ENCODE measurements around the gene MYH14. TPM values are rescaled to one million over a fixed set of nuclear protein-coding genes. Genes with fewer than 3 reads are reported as not detected.

MYH14 gene
- total RNA-seq, 1 donor from 2014 or later = 0.59 TPM

DNA sequence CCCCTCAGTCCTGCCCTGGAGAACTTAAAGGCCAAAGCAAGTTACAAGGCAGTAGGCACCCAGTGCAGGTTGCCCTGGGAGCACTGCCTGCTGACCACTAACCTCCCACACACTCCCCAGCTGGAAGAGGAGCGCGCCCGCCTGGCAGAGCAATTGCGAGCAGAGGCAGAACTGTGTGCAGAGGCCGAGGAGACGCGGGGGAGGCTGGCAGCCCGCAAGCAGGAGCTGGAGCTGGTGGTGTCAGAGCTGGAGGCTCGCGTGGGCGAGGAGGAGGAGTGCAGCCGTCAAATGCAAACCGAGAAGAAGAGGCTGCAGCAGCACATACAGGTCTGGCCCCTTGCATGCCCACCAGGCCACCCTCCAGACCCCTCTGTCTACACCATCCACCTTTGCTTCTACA, 64.6 kb downstream of the MYH14 start:
- no peaks in the 10 kb centered on the region for H3K36me3 Mint-ChIP-seq (ENCODE audit: unreplicated experiment)
- no peak overlapping the region for H3K27ac Mint-ChIP-seq (ENCODE audit: unreplicated experiment)
- no peaks in the 10 kb centered on the region for H3K4me1 Mint-ChIP-seq (ENCODE audit: low read depth, unreplicated experiment)
- no peak for DNase-seq
- peaks cover 2% of the 10 kb centered on the region for H3K27me3 Mint-ChIP-seq (ENCODE audit: unreplicated experiment)
- no peak overlapping the region for H3K4me3 Mint-ChIP-seq (ENCODE audit: unreplicated experiment)
- H3K9me3 Mint-ChIP-seq (ENCODE audit: unreplicated experiment) = no peaks in the 10 kb centered on the region
- TF ChIP-seq, protein P1, sequence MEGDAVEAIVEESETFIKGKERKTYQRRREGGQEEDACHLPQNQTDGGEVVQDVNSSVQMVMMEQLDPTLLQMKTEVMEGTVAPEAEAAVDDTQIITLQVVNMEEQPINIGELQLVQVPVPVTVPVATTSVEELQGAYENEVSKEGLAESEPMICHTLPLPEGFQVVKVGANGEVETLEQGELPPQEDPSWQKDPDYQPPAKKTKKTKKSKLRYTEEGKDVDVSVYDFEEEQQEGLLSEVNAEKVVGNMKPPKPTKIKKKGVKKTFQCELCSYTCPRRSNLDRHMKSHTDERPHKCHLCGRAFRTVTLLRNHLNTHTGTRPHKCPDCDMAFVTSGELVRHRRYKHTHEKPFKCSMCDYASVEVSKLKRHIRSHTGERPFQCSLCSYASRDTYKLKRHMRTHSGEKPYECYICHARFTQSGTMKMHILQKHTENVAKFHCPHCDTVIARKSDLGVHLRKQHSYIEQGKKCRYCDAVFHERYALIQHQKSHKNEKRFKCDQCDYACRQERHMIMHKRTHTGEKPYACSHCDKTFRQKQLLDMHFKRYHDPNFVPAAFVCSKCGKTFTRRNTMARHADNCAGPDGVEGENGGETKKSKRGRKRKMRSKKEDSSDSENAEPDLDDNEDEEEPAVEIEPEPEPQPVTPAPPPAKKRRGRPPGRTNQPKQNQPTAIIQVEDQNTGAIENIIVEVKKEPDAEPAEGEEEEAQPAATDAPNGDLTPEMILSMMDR (IDR thresholded peaks at IDR 0.05; ENCODE audit: partially characterized antibody, unreplicated experiment) = no peak

DNA sequence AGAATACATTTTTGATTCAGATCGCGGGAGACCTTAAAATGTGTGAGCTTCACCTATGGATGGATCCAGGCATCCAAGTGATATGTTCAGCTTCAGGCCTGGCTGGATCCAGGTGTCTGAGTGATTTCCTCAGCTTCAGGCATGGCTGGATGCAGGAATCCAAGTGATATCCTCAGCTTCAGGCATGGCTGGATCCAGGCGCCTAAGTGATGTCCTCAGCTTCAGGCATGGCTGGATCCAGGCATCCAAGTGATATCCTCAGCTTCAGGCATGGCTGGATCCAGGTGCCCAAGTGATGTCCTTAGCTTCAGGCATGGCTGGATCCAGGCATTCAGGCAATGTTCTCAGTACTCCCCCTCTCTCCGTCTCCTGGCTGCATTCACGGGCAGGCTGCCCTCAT, 65.1 kb downstream of the MYH14 start:
- H3K36me3 Mint-ChIP-seq (ENCODE audit: unreplicated experiment) = no peaks in the 10 kb centered on the region
- no peak overlapping the region for H3K27ac Mint-ChIP-seq (ENCODE audit: unreplicated experiment)
- no peaks in the 10 kb centered on the region for H3K4me1 Mint-ChIP-seq (ENCODE audit: low read depth, unreplicated experiment)
- H3K9me3 Mint-ChIP-seq (ENCODE audit: unreplicated experiment) = no peaks in the 10 kb centered on the region
- no peak for DNase-seq
- no peak overlapping the region for H3K4me3 Mint-ChIP-seq (ENCODE audit: unreplicated experiment)
- TF ChIP-seq, protein P1 (IDR thresholded peaks at IDR 0.05; ENCODE audit: partially characterized antibody, unreplicated experiment) = no peak
- H3K27me3 Mint-ChIP-seq (ENCODE audit: unreplicated experiment) = peaks cover 2% of the 10 kb centered on the region

DNA sequence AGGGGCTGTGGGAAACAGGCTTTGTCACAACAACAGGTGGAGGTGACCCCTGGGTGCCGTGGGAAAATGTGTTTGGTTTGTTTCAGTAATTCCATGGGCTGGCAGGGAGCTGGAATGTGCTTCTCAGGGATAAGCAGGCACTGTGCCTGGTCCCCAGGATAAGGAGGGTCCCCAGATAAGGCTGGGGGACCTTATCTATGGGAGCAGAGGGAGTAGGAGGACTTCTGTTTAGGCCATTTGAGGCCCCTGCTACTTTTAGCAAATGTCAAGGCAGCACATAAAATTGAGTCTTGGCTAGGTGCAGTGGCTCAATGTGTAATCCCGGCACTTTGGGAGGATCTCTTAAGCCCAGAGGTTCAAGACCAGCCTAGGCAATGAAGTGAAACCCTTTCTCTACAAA, 66.2 kb downstream of the MYH14 start:
- H3K27ac Mint-ChIP-seq (ENCODE audit: unreplicated experiment) = no peak overlapping the region
- no peaks in the 10 kb centered on the region for H3K9me3 Mint-ChIP-seq (ENCODE audit: unreplicated experiment)
- H3K4me3 Mint-ChIP-seq (ENCODE audit: unreplicated experiment) = no peak overlapping the region
- no peaks in the 10 kb centered on the region for H3K36me3 Mint-ChIP-seq (ENCODE audit: unreplicated experiment)
- no peaks in the 10 kb centered on the region for H3K4me1 Mint-ChIP-seq (ENCODE audit: low read depth, unreplicated experiment)
- TF ChIP-seq, protein P1 (IDR thresholded peaks at IDR 0.05; ENCODE audit: partially characterized antibody, unreplicated experiment) = no peak
- no peak for DNase-seq
- H3K27me3 Mint-ChIP-seq (ENCODE audit: unreplicated experiment) = peaks cover 2% of the 10 kb centered on the region

DNA sequence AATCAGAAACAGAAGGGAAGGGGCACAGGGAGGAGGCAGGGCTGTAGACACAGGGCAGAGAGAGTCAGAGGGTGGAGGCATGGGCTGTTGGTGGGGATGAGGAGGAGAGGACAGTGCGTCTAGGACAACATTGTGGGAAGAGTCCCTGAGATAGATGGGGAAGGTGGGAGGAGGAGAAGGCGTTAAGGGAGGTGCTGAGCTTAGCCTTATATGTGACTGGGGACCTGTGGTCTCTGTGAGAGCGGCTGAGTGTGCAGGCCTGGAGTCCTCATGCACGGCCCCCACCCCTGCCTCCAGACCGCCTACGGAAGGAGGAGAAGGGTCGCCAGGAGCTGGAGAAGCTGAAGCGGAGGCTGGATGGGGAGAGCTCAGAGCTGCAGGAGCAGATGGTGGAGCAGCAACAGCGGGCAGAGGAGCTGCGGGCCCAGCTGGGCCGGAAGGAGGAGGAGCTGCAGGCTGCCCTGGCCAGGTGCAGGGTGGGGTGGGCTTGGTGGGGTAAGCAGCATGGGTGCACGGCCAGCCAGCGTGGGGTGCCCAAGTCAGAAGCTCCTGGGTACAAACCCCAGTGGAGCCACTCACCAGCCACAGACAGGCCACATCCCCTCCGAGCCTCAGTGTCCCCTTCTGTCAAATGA, 69.0 kb downstream of the MYH14 start:
- no peak overlapping the region for H3K27ac Mint-ChIP-seq (ENCODE audit: unreplicated experiment)
- no peak overlapping the region for H3K4me3 Mint-ChIP-seq (ENCODE audit: unreplicated experiment)
- H3K27me3 Mint-ChIP-seq (ENCODE audit: unreplicated experiment) = peaks cover 2% of the 10 kb centered on the region
- no peak for DNase-seq
- no peaks in the 10 kb centered on the region for H3K4me1 Mint-ChIP-seq (ENCODE audit: low read depth, unreplicated experiment)
- no peaks in the 10 kb centered on the region for H3K36me3 Mint-ChIP-seq (ENCODE audit: unreplicated experiment)
- H3K9me3 Mint-ChIP-seq (ENCODE audit: unreplicated experiment) = peaks cover 2% of the 10 kb centered on the region
- TF ChIP-seq, protein P1 (IDR thresholded peaks at IDR 0.05; ENCODE audit: partially characterized antibody, unreplicated experiment) = no peak

DNA sequence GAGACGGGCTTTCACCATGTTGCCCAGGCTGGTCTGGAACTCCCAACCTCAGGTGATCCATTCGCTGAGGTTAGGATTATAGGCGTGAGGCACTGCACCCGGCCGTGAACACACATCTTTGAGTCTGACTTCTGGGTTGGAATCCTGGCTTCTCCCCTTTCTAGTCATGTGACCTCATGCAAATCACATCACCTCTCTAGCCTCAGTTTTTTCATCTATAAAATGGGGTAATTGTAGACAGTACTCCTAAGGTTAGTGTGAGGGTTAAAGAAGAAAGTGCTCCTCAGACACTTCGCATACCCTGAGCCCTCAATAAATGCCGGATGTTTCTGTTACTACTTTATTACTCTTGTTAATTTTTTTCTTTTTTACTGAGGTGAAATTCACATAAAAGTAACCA, 70.4 kb downstream of the MYH14 start:
- TF ChIP-seq, protein P1 (IDR thresholded peaks at IDR 0.05; ENCODE audit: partially characterized antibody, unreplicated experiment) = no peak
- Mint-ChIP-seq H3K36me3 (ENCODE audit: unreplicated experiment) (no peaks in the 10 kb centered on the region), H3K27ac (ENCODE audit: unreplicated experiment) (no peak overlapping the region), H3K9me3 (ENCODE audit: unreplicated experiment) (peaks cover 2% of the 10 kb centered on the region), H3K4me1 (ENCODE audit: low read depth, unreplicated experiment) (no peaks in the 10 kb centered on the region), H3K27me3 (ENCODE audit: unreplicated experiment) (no peaks in the 10 kb centered on the region), H3K4me3 (ENCODE audit: unreplicated experiment) (no peak overlapping the region)
- DNase-seq = no peak

Data from glutamatergic neuron (in vitro differentiated cells).